PC-3 (cell line): ENCODE data around the gene MBD1. TPM values are rescaled to one million over a fixed set of nuclear protein-coding genes. Genes with fewer than 3 reads are reported as not detected.

Source experiments
- ATAC-seq: fragments of 200-7000 bp; cut with Tn5 transposase; 2 replicates; pipeline ENCODE4 v1.9.1; 2020; ENCODE audit warnings: mild to moderate bottlenecking, moderate library complexity
- Bru-seq: library from RNA; stranded (reverse); fragments of 400-500 nt; gene quantifications from one replicate; lab custom pipeline; 2021; lab: Mats Ljungman, UMichigan
- BruChase-seq, 2 experiments: library from RNA; stranded (reverse); fragments of 400-500 nt; gene quantifications; one replicate each; lab custom pipeline; 2021; lab: Mats Ljungman, UMichigan
- BruUV-seq: library from RNA; stranded (reverse); fragments of 400-500 nt; replicated peaks from 2 replicates; lab custom pipeline; 2021; lab: Mats Ljungman, UMichigan
- CTCF ChIA-PET: fragments of 300-600 bp; sonication (Branson Sonifier 250); formaldehyde crosslinking; loops from one replicate; lab custom pipeline; 2022; ENCODE audit warnings: antibody characterized with exemption; lab: Charles Lee
- POLR2A ChIA-PET: fragments of 300-600 bp; sonication (Branson Sonifier 250); formaldehyde crosslinking; loops from one replicate; lab custom pipeline; 2022; ENCODE audit warnings: antibody characterized with exemption; ENCODE audit not compliant: unreplicated experiment; lab: Charles Lee
- DNase-seq: peaks from one replicate; pipeline ENCODE4 v3.0.0-alpha.2; 2015
- H2AFZ ChIP-seq: fragments of 300-600 bp; sonication (generic); 2 replicates; pipeline ENCODE4 v1.6.0; 2016; ENCODE audit warnings: antibody characterized with exemption, low read length
- H3F3A ChIP-seq: fragments of 300-600 bp; sonication (generic); one replicate; pipeline ENCODE4 v1.6.0; 2017; ENCODE audit warnings: antibody characterized with exemption, low read length, control low read depth, mild to moderate bottlenecking; ENCODE audit not compliant: unreplicated experiment
- H3K27ac ChIP-seq: fragments of 300-600 bp; sonication (generic); 2 replicates; pipeline ENCODE4 v1.5.1; 2016; ENCODE audit warnings: mild to moderate bottlenecking, low read length
- H3K27me3 ChIP-seq: fragments of 300-600 bp; sonication (generic); 2 replicates; pipeline ENCODE4 v1.6.1; 2016; ENCODE audit warnings: low read length, mixed read lengths
- H3K36me3 ChIP-seq: fragments of 300-600 bp; sonication (generic); 2 replicates; pipeline ENCODE4 v1.6.1; 2016; ENCODE audit warnings: low read depth, mixed run types, low read length, mixed read lengths
- H3K4me1 ChIP-seq: fragments of 300-600 bp; sonication (generic); 2 replicates; pipeline ENCODE4 v1.5.1; 2016; ENCODE audit warnings: low read length; ENCODE audit not compliant: insufficient read depth
- H3K4me2 ChIP-seq: fragments of 300-600 bp; sonication (generic); 2 replicates; pipeline ENCODE4 v1.6.0; 2016; ENCODE audit warnings: low read length
- H3K4me3 ChIP-seq: fragments of 300-600 bp; sonication (generic); 2 replicates; pipeline ENCODE4 v1.5.1; 2016; ENCODE audit warnings: mild to moderate bottlenecking, low read length, mixed read lengths
- H3K79me2 ChIP-seq: fragments of 300-600 bp; sonication (generic); 2 replicates; pipeline ENCODE4 v1.6.1; 2017; ENCODE audit warnings: low read length, mixed read lengths
- H3K9ac ChIP-seq: fragments of 300-600 bp; sonication (generic); 2 replicates; pipeline ENCODE4 v1.6.0; 2016; ENCODE audit warnings: mild to moderate bottlenecking, low read length
- H3K9me2 ChIP-seq: fragments of 300-600 bp; sonication (generic); replicated peaks from 2 replicates; pipeline ENCODE4 v1.6.1; 2016; ENCODE audit warnings: mixed run types, low read length, mixed read lengths
- H3K9me3 ChIP-seq: fragments of 300-600 bp; sonication (generic); 2 replicates; pipeline ENCODE4 v1.6.1; 2016; ENCODE audit warnings: low read length, mixed read lengths
- H4K20me1 ChIP-seq: fragments of 300-600 bp; sonication (generic); 2 replicates; pipeline ENCODE4 v1.6.1; 2016; ENCODE audit warnings: low read length, mixed read lengths
- EZH2 ChIP-seq: fragments of 300-600 bp; sonication (generic); IDR thresholded peaks from one replicate; pipeline ENCODE4 v1.6.1; 2017; ENCODE audit warnings: antibody characterized with exemption, mild to moderate bottlenecking, low read length; ENCODE audit not compliant: unreplicated experiment
- EZH2phosphoT487 ChIP-seq: fragments of 300-600 bp; sonication (generic); IDR thresholded peaks from 2 replicates; pipeline ENCODE4 v1.6.1; 2018; ENCODE audit warnings: mild to moderate bottlenecking, antibody characterized with exemption, low read length, borderline replicate concordance
- intact Hi-C: fragments of 100-400 bp; cut with micrococcal nuclease; formaldehyde crosslinking; loops from 2 replicates; pipeline ENCODE4 v1.9.0; 2023
- long read RNA-seq: library from polyadenylated mRNA; unstranded; transcript quantifications from one replicate; pipeline ENCODE4 v2.0.0, GENCODE V29; 2021; ENCODE audit not compliant: unreplicated experiment
- total RNA-seq: library from RNA; depleted of rRNA; stranded (reverse); fragments of >200 nt; gene quantifications from 2 replicates; pipeline ENCODE4 v1.2.3, GENCODE V29; 2014; rRNA removed
- TF ChIP-seq, protein P1 (sequence below): fragments of 300-600 bp; sonication (generic); conservative IDR thresholded peaks from 2 replicates; pipeline ENCODE4 v1.5.1; 2017; ENCODE audit warnings: antibody characterized with exemption, low read depth, mild to moderate bottlenecking, low read length

Gene MBD1, protein sequence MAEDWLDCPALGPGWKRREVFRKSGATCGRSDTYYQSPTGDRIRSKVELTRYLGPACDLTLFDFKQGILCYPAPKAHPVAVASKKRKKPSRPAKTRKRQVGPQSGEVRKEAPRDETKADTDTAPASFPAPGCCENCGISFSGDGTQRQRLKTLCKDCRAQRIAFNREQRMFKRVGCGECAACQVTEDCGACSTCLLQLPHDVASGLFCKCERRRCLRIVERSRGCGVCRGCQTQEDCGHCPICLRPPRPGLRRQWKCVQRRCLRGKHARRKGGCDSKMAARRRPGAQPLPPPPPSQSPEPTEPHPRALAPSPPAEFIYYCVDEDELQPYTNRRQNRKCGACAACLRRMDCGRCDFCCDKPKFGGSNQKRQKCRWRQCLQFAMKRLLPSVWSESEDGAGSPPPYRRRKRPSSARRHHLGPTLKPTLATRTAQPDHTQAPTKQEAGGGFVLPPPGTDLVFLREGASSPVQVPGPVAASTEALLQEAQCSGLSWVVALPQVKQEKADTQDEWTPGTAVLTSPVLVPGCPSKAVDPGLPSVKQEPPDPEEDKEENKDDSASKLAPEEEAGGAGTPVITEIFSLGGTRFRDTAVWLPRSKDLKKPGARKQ
- total RNA-seq (30.2 and 42.6 TPM in 2 replicates), Bru-seq, nascent RNA (percentile 76 among the genes with signal in this experiment), BruChase-seq, experiment 1, labeled RNA remaining after a 6-hour chase (percentile 91 among the genes with signal in this experiment), BruChase-seq, experiment 2, labeled RNA remaining after a 2-hour chase (percentile 89 among the genes with signal in this experiment)
- long read RNA-seq, full-length matches to known transcripts = 24 of 139 reads
- long read RNA-seq, partial matches to known transcripts = 39 of 139 reads
- long read RNA-seq, other reads (novel, unspliced or antisense) = 76 of 139 reads

DNA sequence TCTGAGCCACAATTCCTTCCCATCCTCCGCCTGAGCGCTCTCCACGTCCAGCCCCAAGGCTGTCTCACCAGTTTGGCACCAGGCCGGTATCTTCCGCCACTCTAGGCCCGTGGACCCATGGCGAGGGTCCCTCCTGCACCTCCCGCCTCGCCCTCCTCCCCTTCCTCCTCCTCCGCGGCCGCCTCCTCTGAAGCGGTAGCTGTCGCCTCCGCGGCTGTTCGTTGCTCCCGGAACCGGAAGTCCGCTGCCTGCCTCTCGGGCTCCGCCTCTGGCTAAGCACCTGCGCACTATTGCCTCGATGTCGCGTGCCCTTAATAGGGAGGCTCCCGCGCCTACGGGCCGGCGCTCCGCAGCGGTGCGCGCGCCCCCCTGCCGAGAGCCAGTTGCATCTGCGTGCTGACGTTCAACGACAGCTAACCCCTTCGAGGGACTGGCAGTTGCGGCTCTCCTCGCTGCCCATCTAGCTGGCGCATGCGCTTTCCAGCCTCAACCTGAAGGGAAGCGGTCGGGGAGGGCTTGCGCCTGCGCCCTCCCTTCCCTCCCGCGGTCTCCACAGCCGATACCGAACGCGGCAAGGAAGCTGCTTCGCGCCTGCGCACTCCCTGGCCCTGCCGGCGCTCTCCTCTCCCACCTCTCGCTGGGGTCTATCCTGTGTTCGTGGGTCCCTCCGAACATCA is at the start of gene MBD1:
TSS of gene MBD1 (minus strand) at position 229 of the 677 bp plus-strand sequence. CDS start 1,531 bp downstream, outside the sequence.
- CTCF ChIA-PET = interaction anchor here (0.6 kb wide), 1 partner anchor 497 kb away, joined by 3 read pairs; no protein-coding TSS in a partner anchor
- peaks cover 23% of the 10 kb centered on the region; the same call in 1 of the 2 replicates for H3K4me1 ChIP-seq
- no peaks in the 10 kb centered on the region for H4K20me1 ChIP-seq
- intact Hi-C loops = no loop called here
- no peaks in the 10 kb centered on the region for H3K9me2 ChIP-seq
- no peaks in the 10 kb centered on the region for H3K27me3 ChIP-seq
- peak within 1 kb of the TSS; percentile 62 for H3K27ac ChIP-seq
- peaks cover 36% of the 10 kb centered on the region for H3K79me2 ChIP-seq
- peak within 1 kb of the TSS; percentile 85 for H3K4me2 ChIP-seq
- peak; percentile 86 for ATAC-seq
- TF ChIP-seq EZH2phosphoT487 (no peak), EZH2 (no peak)
- TF ChIP-seq, protein P1, sequence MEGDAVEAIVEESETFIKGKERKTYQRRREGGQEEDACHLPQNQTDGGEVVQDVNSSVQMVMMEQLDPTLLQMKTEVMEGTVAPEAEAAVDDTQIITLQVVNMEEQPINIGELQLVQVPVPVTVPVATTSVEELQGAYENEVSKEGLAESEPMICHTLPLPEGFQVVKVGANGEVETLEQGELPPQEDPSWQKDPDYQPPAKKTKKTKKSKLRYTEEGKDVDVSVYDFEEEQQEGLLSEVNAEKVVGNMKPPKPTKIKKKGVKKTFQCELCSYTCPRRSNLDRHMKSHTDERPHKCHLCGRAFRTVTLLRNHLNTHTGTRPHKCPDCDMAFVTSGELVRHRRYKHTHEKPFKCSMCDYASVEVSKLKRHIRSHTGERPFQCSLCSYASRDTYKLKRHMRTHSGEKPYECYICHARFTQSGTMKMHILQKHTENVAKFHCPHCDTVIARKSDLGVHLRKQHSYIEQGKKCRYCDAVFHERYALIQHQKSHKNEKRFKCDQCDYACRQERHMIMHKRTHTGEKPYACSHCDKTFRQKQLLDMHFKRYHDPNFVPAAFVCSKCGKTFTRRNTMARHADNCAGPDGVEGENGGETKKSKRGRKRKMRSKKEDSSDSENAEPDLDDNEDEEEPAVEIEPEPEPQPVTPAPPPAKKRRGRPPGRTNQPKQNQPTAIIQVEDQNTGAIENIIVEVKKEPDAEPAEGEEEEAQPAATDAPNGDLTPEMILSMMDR = no peak
- H3K4me3 ChIP-seq = peak within 1 kb of the TSS; percentile 88
- POLR2A ChIA-PET = interaction anchor here (0.6 kb wide), 2 partner anchors 511 to 658 kb away, joined by 4 to 9 read pairs; no protein-coding TSS in a partner anchor
- peak within 1 kb of the TSS; percentile 76 for H2AFZ ChIP-seq
- peak; percentile 84 for DNase-seq
- no peaks in the 10 kb centered on the region; the same call in 1 of the 2 replicates for H3K36me3 ChIP-seq
- H3K9me3 ChIP-seq = no peaks in the 10 kb centered on the region
- H3K9ac ChIP-seq = peak within 1 kb of the TSS; percentile 90
- no peaks in the 10 kb centered on the region for H3F3A ChIP-seq
- BruUV-seq = no TSS peak

DNA sequence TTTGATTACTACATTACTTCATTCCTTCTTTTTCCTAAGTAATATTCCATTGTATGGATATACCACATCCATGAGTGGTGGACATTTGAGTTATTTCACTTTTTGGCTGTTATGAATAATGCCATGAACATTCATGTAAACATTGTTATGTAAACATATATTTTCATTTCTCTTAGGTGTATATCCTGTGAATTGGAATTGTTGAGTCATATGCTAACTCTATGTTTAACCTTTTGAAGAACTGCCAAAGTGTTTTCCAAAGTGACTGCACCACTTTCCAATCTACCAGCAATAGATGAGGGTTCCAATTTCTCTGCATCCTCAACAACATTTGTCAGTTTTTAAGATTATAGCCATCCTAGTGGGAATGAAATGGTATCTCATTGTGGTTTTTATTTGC is 48.9 kb upstream of the MBD1 start:
- BruUV-seq = no TSS peak
- Histone ChIP-seq H3K4me1 (no peaks in the 10 kb centered on the region), H3K79me2 (no peaks in the 10 kb centered on the region), H4K20me1 (no peaks in the 10 kb centered on the region), H2AFZ (no peak overlapping the region), H3K9me3 (no peaks in the 10 kb centered on the region), H3K36me3 (no peaks in the 10 kb centered on the region), H3K27me3 (no peaks in the 10 kb centered on the region), H3K9me2 (no peaks in the 10 kb centered on the region), H3F3A (no peaks in the 10 kb centered on the region), H3K4me2 (no peak overlapping the region), H3K27ac (no peak overlapping the region), H3K9ac (no peak overlapping the region), H3K4me3 (no peak overlapping the region)
- ATAC-seq (peak; percentile 42), DNase-seq (peak; percentile 52)
- POLR2A ChIA-PET = no interaction called here
- intact Hi-C loops = no loop called here
- TF ChIP-seq, protein P1 = no peak
- TF ChIP-seq EZH2 = no peak
- CTCF ChIA-PET = no interaction called here
